Endodermal cell (in vitro differentiated cells): ENCODE measurements around the gene CACNA1A. TPM values are rescaled to one million over a fixed set of nuclear protein-coding genes. Genes with fewer than 3 reads are reported as not detected.
A peak's percentile ranks its signal among the peaks of the same experiment; 100 is the strongest.

Source experiments
- DNase-seq: peaks from one replicate; pipeline ENCODE4 v3.0.0-alpha.2; 2017
- H3K27ac ChIP-seq: 2 replicates; pipeline ENCODE4 v1.5.1; 2013; ENCODE audit warnings: mild to moderate bottlenecking, low read depth, low read length, moderate library complexity
- H3K27me3 ChIP-seq: 2 replicates; pipeline ENCODE4 v1.6.1; 2013; ENCODE audit warnings: mild to moderate bottlenecking, low read length, moderate library complexity; ENCODE audit not compliant: insufficient read depth, control insufficient read depth, poor library complexity, severe bottlenecking
- H3K36me3 ChIP-seq: 2 replicates; pipeline ENCODE4 v1.7.0; 2013; ENCODE audit warnings: mild to moderate bottlenecking, low read length, moderate library complexity; ENCODE audit not compliant: control insufficient read depth, insufficient read depth
- H3K4me1 ChIP-seq: one replicate; pipeline ENCODE4 v1.7.0; 2013; ENCODE audit warnings: low read length; ENCODE audit not compliant: control insufficient read depth, insufficient read depth
- H3K4me3 ChIP-seq: 2 replicates; pipeline ENCODE4 v1.5.1; 2013; ENCODE audit warnings: mild to moderate bottlenecking, low read length, moderate library complexity
- H3K9ac ChIP-seq: 2 replicates; pipeline ENCODE4 v1.6.1; 2013; ENCODE audit warnings: mild to moderate bottlenecking, low read length, moderate library complexity; ENCODE audit not compliant: poor library complexity, severe bottlenecking; ENCODE audit errors: extremely low read depth
- H3K9me3 ChIP-seq: 2 replicates; pipeline ENCODE4 v1.6.1; 2013; ENCODE audit warnings: mild to moderate bottlenecking, low read length, moderate library complexity; ENCODE audit not compliant: control insufficient read depth
- H3K27ac Mint-ChIP-seq: 2 replicates; pipeline ENCODE4 v1.8.0; 2020; ENCODE audit warnings: mixed read lengths
- H3K27me3 Mint-ChIP-seq: 2 replicates; pipeline ENCODE4 v1.8.0; 2021; ENCODE audit warnings: mild to moderate bottlenecking, mixed read lengths; ENCODE audit not compliant: insufficient read depth
- H3K36me3 Mint-ChIP-seq: 2 replicates; pipeline ENCODE4 v1.8.0; 2020; ENCODE audit warnings: low read depth, mixed read lengths
- H3K4me1 Mint-ChIP-seq: 2 replicates; pipeline ENCODE4 v1.8.0; 2020; ENCODE audit warnings: mixed read lengths
- H3K4me3 Mint-ChIP-seq: 2 replicates; pipeline ENCODE4 v1.8.0; 2020; ENCODE audit warnings: mild to moderate bottlenecking, moderate library complexity, mixed read lengths
- H3K9me3 Mint-ChIP-seq: 2 replicates; pipeline ENCODE4 v1.8.0; 2020; ENCODE audit warnings: mild to moderate bottlenecking, mixed read lengths
- WGBS, 2 experiments: methylation state at CpG; one replicate each; pipeline versions ENCODE4 v1.1.5 to v1.1.7; 2013; ENCODE audit warnings: missing lambda C conversion rate in 2 of 2, mixed read lengths in 1 of 2; ENCODE audit not compliant: insufficient coverage in 1 of 2, insufficient read length in 1 of 2; 5-methylcytosine and 5-hydroxymethylcytosine counted together
- total RNA-seq, 2 donors: library from RNA; stranded (reverse); fragmentation: NEBNext Ultra II Directional in 1 of 2; extraction: Animal tissue kit (Norgen Biotek cat#: 25700) in 1 of 2; gene quantifications; 2 replicates in 1 of 2; 3 replicates in 1 of 2; pipeline ENCODE4 v1.2.1, GENCODE V29; 2021
- TF ChIP-seq, protein P1 (sequence below): fragments of 200-600 bp; sonication (generic); conservative IDR thresholded peaks from 2 replicates; pipeline ENCODE4 v1.5.0; 2021; ENCODE audit warnings: antibody characterized with exemption, mild to moderate bottlenecking

The CACNA1A gene
- total RNA-seq, 2 donors from 2014 or later = 8.0 to 10.6 TPM

DNA sequence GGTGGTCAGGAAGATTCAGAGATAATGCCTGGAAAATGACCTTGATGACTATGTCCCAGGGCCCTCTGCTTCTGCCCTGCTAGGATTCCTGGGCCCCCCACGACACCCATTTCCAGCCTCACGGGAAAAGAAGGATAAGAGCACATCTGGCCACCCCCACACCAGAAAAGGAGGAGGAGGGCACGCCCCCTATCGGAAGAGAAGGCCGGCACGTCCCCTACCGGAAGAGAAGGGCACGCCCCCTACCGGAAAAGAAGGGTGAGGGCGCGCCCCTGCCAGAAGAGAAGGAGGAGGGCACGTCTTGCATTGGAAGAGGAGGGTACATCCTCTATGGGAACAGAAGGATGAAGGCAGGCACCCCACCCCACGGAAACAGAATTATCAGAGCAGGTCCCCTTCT is 271.8 kb downstream of the CACNA1A start:
- Mint-ChIP-seq H3K36me3 (no peaks in the 10 kb centered on the region), H3K4me1 (no peaks in the 10 kb centered on the region), H3K9me3 (peaks cover 20% of the 10 kb centered on the region), H3K27me3 (no peaks in the 10 kb centered on the region), H3K27ac (no peak overlapping the region), H3K4me3 (no peak overlapping the region)
- TF ChIP-seq, protein P1, sequence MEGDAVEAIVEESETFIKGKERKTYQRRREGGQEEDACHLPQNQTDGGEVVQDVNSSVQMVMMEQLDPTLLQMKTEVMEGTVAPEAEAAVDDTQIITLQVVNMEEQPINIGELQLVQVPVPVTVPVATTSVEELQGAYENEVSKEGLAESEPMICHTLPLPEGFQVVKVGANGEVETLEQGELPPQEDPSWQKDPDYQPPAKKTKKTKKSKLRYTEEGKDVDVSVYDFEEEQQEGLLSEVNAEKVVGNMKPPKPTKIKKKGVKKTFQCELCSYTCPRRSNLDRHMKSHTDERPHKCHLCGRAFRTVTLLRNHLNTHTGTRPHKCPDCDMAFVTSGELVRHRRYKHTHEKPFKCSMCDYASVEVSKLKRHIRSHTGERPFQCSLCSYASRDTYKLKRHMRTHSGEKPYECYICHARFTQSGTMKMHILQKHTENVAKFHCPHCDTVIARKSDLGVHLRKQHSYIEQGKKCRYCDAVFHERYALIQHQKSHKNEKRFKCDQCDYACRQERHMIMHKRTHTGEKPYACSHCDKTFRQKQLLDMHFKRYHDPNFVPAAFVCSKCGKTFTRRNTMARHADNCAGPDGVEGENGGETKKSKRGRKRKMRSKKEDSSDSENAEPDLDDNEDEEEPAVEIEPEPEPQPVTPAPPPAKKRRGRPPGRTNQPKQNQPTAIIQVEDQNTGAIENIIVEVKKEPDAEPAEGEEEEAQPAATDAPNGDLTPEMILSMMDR = peak; percentile 88
- WGBS, 2 experiments = 30 to 31% methylated on average over 9 to 13 of the region's 13 CpGs
- Histone ChIP-seq H3K27me3 (no peaks in the 10 kb centered on the region), H3K9me3 (no peaks in the 10 kb centered on the region), H3K4me3 (no peak overlapping the region), H3K27ac (no peak overlapping the region), H3K4me1 (no peaks in the 10 kb centered on the region), H3K9ac (no peak overlapping the region), H3K36me3 (no peaks in the 10 kb centered on the region)
- DNase-seq = peak; percentile 87

GRCh38 chr19:13231663-13232062 is 274.6 kb downstream of the CACNA1A start:
- no peaks in the 10 kb centered on the region for H3K27me3 Mint-ChIP-seq
- H3K4me3 Mint-ChIP-seq = no peak overlapping the region
- no peak for DNase-seq
- no peak overlapping the region for H3K27ac Mint-ChIP-seq
- no peak overlapping the region for H3K4me3 ChIP-seq
- H3K9me3 ChIP-seq = no peaks in the 10 kb centered on the region
- 84 to 92% methylated on average over 7 to 9 of the region's 9 CpGs for WGBS, 2 experiments
- H3K4me1 Mint-ChIP-seq = no peaks in the 10 kb centered on the region
- no peaks in the 10 kb centered on the region for H3K27me3 ChIP-seq
- peaks cover 18% of the 10 kb centered on the region for H3K9me3 Mint-ChIP-seq
- no peaks in the 10 kb centered on the region for H3K36me3 ChIP-seq
- no peak overlapping the region for H3K9ac ChIP-seq
- no peak overlapping the region for H3K27ac ChIP-seq
- no peaks in the 10 kb centered on the region for H3K4me1 ChIP-seq
- no peaks in the 10 kb centered on the region for H3K36me3 Mint-ChIP-seq
- TF ChIP-seq, protein P1 = no peak

GRCh38 chr19:13229246-13229645 is 277.0 kb downstream of the CACNA1A start:
- no peak overlapping the region for H3K27ac Mint-ChIP-seq
- H3K27me3 Mint-ChIP-seq = peaks cover 3% of the 10 kb centered on the region
- Histone ChIP-seq H3K9me3 (no peaks in the 10 kb centered on the region), H3K9ac (no peak overlapping the region), H3K4me1 (no peaks in the 10 kb centered on the region), H3K4me3 (no peak overlapping the region), H3K27me3 (no peaks in the 10 kb centered on the region), H3K36me3 (no peaks in the 10 kb centered on the region), H3K27ac (no peak overlapping the region)
- TF ChIP-seq, protein P1 = no peak
- 79 to 86% methylated on average over 6 to 7 of the region's 7 CpGs for WGBS, 2 experiments
- no peak for DNase-seq
- no peaks in the 10 kb centered on the region for H3K36me3 Mint-ChIP-seq
- no peaks in the 10 kb centered on the region for H3K4me1 Mint-ChIP-seq
- peaks cover under 1% of the 10 kb centered on the region for H3K9me3 Mint-ChIP-seq
- H3K4me3 Mint-ChIP-seq = no peak overlapping the region
